A172 (cell line): ENCODE measurements around the gene TNS1. TPM values are rescaled to one million over a fixed set of nuclear protein-coding genes. Genes with fewer than 3 reads are reported as not detected.

Source experiments
- DNase-seq: peaks from one replicate; pipeline ENCODE4 v3.0.0-alpha.2; 2015; ENCODE audit warnings: low spot score
- total RNA-seq: library from RNA; depleted of rRNA; stranded (reverse); fragments of >200 nt; shearing (Covaris generic); gene quantifications from 2 replicates; pipeline ENCODE4 v1.2.3, GENCODE V29; 2014

Gene TNS1
- total RNA-seq, 1 experiment from 2014 or later: 1.6 TPM

DNA sequence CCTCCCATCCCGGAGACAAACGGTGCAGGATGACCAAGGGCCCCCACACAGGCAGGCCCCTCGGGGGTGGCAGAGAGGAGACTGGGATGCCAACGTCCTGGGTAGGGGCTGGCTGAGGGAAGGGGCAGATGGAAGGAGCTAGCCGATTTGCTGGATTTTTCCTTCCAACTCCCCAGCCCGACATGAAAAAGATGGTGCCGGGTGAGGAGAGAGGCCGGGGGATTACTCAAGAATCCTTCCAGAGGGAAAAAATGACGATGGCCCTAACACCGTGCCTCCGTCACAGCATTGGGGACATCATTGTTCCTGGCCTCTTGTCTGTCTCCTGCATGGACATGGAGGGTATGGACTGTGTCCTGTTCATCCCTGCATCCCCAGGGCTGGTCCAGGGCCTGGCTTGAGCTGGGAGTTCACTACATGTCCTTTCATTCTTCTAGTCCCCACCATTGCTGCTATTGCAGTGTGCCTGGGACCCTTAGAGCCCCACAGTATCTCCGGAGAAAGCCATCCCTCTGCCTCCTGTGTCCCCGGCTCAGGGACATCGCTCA is 217.7 kb downstream of the TNS1 start:
- DNase-seq: no peak

DNA sequence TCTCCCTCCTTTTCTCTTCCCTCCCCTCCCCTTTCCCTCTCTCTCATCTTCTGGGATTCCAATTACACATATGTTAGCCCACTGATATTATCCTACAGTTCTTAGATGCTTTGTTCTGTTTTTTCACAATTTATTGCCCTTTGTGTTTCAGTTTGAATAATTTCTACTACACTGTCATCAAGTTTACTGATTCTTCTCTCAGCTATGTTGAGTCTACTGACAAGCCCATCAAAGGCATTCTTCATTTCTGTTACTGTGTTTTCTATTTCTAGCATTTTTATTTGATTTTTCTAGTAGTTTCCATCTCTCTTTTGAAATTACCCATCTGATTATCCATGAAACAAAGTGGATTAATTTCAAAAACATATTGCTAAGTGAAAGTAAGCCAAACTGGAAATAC is 219.6 kb downstream of the TNS1 start:
- no peak for DNase-seq

DNA sequence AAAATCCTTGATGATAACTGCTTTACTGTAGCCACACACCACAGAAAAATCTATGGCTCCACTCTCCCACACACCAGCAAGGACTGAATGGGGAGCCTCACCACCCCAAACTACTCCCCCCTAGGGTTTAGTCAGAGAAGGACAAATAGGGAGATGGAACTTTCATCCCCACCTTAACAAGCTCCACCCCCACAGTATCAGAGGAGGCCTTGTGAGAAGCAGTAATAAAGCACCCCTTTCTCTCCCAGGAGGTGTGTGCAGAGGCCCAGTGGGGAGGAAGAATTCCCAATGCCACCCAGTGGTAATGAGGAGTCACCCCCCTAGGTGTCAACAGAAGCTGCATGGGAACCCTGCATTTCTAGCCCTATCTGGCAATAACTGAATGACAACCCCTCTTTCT is 224.9 kb downstream of the TNS1 start:
- DNase-seq: no peak

DNA sequence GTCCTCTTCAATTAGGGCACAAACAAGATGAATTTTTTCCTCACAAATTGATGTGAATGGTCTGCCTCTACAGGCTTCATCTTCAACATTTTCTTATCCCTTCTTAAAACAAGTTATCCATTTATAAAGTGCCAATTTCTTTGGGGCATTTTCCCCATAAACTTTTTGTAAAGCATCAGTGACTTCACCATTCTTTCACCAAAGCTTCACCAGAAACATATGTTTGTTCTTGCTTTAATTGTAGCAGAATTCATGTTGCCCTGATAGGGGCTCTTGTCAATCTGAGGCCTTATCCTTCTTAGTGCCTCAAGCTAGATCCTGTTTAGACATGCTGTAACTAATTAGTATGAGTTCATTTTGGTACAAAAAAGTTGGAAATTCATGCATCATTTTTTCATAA is 226.2 kb downstream of the TNS1 start:
- no peak for DNase-seq

DNA sequence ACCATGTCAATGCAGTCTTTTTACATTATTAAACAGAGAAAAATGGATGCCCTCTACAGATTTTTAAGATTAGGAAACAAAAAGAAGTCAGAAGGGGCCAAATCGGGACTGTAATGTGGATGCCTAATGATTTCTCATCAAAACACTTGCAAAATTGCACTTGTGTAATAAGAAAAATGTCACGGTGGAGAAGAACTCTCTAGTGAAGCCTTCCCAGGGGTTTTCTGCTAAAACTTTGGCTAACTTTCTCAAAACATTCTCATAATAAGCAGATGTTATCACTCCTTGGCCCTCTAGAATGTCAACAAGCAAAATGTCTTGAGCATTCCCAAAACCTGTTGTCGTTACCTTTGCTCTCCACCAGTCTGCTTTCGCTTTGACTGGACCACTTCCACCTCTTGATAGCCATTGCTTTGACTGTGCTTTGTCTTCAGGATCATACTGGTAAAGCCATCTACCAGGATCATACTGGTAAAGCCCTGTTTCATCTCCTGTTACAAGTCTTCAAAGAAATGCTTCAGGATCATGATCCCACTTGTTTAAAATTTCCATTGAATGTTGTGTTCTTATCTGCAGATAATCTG is 226.8 kb downstream of the TNS1 start:
- no peak for DNase-seq

DNA sequence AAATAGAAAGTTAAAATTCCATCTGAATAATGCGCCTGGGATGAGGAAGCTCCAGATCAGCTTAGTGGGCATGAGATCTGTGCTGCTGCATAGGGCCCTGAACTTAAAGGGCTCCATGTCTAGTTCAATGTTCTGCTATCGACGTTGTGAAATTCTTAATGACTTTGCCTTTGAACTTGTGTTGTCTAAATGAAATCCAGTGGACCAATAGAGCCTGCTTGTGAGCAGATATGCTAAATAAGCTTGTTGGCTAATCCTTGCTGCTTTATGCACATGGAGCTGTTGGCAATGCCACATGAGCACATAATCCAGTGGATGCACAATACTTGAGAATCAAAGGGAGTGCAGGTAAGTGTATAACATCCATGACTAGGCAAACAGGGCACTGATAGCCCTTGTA is 228.6 kb downstream of the TNS1 start:
- DNase-seq: no peak

DNA sequence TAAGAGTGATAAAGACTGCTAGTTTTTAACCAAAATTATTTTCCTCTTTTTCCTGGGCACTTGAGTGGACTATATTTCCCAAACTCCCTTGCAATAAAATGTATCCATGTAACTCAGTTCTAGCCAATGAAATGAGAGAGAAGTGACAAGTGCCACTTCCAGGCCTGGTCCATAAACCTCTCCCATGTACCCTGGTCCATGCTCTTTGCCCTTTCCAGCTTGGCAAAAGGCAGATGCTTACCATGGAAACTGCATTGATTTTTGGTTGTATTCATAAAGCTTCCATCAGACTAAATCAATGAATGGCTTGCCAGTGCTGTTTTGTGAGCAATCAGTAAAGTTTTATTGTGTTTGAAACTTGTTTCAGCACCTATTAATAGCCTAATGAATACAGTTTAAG is 229.3 kb downstream of the TNS1 start:
- no peak for DNase-seq

DNA sequence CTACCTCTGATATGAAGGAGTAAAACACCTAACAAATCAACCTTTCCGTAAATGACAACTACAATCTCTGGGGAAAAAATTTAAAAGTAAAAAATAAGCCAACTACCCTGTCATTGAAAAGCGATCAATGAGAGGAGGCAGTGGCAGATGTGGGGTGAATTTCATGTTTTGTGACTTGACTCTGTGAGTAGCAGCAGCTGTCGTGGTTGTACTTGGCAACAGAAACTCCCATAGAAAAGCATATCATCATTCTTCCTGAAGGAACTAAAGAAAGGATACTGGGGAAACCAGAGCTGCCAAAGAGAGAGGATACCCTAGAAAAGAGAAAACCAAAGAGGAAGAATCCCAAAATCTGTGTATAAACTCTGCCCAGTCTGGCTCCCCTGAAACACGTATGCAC is 236.4 kb downstream of the TNS1 start:
- no peak for DNase-seq

DNA sequence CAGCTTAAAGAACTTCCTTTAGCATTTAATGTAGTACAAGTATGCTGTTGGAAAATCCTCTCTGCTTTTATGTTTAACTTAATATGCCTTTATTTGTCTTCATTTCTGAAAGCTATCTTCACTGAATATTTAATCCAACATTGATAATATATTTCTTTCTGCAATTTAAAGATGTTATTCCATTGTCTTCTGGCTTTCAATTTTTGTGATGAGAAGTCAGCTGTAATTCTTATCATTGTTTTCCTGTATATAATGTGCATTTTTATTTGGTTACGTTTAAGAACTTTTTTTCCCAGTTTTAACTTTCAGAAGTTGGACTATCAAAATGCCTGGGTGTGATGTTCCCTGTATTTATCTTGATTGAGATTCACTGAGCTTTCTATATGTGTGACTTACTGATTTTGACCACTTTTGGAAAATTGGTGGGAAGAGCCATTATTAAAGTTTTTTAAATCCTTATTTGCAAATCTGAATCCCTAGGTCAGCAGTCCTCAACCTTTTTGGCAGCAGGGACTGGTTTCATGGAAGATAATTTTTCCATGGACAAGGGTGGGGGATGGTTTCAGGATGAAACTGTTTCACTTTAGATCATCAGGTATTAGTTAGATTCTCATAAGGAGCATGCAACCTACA is 241.0 kb downstream of the TNS1 start:
- no peak for DNase-seq

DNA sequence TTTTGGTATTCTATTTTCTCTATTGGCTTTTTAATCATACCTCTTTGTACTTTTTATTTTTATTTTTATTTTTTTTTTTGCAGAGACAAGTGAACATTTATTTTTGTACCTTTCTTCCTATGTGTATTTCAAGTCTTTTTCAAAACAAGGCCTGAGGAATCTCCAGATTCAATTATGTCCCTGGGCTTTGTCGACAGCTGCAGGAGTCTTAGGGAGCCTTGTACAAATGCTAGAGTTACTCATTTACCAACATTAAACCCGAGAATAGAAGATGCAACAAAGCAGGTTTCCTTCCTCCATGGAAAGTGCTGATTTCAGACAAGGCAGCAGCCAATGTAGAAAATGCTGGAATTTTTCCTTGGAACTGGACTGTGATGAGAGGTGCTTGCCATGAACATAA is 242.8 kb downstream of the TNS1 start:
- no peak for DNase-seq

DNA sequence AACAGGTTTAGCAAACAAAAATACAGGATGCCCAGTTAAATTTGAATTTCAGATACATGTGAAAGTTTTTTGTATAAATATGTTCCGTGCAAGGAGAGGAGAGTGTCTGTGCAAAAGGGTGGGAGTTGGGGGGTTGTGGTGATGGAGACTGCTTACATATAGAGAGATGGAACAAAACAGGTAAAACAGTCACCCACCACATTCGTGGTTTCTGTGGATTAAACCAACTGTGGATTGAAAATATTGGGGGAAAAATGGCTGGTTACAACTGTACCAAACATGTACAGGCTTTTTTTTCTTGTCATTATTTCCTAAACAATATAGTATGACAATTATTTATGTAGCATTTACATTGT is 245.7 kb downstream of the TNS1 start:
- DNase-seq: no peak

DNA sequence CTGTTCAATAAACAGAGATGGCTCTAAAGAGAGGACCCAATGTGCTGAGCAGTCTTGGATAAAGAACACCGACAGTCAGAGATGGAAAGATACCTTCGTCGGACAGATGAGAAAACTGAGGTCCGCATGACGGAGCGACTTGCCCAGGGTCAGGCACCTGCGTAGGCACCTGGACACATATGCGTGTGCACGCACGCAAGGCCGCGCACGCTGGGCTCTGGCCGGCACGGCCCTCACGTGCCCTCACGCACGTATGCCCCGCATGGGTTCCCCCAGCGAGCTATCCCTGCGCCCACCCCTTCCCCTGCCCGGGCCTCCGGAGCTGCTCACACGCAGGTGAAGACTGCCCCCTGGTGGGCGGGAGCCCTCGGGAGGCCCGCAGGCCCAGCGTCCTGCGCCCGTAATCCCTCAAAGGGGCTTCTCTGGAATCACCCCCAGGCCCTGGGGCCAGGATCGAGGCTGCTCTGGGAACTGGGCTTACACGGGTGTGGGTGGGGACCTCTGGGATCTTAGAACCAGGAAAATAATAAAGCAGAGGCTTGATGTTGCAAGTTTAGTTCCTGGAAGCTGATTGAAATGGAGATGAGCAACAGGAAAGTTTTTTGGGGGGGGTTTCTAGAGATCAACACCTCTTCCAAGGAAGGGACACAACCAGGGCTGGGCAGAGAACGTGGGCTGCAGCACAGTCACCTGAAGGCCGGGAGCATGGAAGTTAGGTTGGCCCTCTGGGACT is 246.3 kb downstream of the TNS1 start:
- peak; percentile 16 for DNase-seq

DNA sequence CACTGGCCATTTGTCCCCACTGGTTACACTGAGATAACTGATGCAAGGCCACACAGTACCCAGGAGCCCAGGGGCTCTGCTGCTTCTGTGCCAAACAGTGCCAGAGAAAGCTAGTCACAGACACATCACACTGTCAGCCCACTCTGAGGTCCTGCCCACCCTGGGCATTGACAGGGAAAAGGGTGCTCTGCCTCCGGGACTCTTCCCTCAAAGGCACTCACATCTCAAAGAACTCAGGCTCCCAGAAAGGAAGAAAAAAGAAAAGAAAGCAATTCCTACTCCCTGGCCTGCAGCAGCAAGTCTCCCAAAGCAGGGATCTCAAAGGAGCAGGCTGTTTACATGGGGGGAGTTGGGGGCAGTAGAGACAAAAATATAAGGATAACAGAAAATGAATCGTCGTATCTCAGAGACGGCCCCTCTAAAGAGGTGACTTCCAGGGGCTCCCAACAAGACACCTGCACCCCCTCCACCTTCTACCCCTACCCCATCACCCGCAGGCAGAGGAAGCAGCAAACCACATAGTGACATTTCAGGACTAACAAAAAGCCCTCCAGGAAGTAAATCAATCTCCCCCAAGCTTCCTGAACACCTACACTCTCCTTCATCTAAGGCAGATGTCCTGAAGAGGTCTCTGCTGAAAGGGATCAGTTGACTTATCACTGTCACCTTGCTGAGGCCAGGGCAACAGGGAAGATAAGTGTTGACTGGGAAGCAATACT is 247.6 kb downstream of the TNS1 start:
- no peak for DNase-seq

DNA sequence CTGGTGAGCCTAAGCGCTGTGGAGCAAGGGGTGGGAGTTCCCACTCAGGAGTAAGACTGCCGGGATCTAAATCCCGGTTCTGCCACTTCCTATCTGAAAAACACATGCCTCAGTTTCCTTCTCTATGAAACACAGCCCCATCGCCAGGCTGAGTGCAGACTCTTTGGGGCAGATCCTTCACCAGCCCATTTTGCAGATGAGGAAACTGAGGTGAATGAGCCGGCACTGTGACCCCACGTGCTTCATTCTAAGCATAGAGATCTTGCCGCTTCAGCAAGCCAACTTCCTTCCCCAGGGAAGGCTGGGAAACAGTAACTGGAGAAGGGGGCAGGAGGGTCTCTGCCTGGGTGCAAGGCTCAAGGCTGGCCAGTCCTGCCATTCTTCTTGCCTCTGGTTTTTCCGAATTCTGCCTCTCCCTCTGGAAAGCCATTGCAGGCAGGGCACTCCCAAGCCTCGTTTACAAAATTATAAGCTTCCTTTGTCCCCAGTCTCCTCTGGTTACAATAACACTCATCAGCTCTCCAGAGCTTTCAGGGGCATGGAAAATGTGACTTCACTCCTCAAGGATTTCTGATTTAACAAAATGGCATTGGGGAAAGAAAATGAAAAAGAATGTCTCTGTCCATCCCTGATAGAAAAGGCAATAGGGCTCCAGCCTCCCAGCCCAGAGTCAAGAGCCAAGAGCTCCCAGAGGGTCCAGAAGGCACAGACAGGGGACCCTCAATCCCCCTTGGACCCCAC is 249.2 kb downstream of the TNS1 start:
- DNase-seq: no peak

DNA sequence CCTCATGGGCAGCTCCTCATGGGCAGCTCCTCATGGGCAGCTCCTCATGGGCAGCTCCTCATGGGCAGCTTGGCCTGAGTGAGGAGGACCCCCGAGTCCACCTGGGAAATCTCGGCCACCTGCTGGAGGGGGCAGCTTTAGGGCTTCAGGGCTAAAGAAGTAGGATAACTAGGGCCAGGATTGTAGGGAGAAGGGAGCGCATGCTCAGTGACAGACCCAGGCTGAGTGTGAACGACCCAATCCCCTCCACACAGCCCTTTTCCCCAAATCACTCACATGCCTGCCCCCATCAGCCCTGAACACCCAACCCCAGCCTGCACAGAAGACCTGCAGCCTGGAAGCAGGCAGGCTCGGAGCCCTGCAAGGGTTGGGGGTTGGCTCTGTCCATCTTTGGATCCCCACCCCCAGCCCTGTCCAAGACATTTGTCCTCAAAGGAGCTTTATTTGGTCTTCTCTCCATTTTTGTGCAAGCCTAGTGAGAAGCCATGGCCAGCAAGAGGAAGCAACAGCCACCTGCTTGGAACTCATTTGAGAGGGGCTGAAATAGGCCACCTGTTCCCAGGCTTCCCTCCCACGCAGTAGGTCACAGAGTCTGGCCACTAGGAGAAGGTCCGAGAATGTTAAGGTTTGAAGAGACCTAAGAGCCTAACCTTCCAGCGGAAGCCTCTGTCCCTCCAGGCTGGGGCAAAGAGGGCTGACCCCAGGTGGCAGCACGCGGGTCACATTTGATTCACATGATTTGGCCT is 249.9 kb downstream of the TNS1 start:
- DNase-seq: no peak

DNA sequence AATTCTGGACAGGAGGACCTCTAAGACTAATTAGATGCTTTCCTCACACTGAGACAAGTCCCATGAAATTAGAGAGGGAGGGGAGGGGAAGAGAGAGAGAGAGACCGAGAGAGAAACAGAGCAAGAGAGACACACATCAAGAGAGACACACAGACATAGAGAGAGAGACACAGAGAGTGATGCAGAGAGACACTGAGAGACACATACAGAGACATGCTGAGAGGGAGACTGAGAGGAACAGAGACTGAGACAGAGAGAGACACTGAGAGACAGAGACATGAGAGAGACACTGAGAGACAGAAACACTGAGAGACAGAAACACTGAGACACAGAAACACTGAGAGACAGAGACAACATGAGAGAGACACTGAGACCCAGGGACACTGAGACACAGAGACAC is 250.8 kb downstream of the TNS1 start:
- DNase-seq: no peak

DNA sequence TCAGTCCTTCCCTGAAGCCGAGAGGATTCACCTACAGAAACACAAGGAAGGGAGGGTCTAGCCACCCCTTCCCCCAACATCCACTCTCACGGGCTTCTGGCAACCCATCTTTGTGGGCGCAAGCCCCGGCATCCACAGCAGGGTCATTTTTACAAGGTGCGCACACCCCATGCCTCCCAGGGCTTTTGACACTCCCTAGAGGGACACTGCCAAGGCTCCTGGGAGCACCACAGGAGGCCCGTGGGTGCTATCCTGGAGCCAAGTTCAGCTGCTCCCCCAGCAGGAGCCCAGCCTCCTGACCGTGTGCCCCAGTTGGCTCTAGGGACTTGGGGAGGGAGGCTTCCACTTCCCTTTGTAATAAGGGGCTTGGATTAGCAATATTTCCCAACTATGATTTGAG is 251.6 kb downstream of the TNS1 start:
- no peak for DNase-seq
